HS-27A (cell line): Measurements from ENCODE around the gene ADAMTS19.
"Not testable (repeated sequence)": the region's sequence is repeated elsewhere in the genome, so short reads cannot be mapped to it uniquely, and the experiment has no call there.

Source experiments
- DNase-seq: peaks from one replicate; pipeline ENCODE4 v3.0.0-alpha.2; 2012; ENCODE audit warnings: low read depth, missing footprints

Gene ADAMTS19

GRCh38 chr5:129477532-129477931, 17.4 kb downstream of the ADAMTS19 start:
- no peak for DNase-seq

GRCh38 chr5:129481161-129481560, 21.1 kb downstream of the ADAMTS19 start:
- no peak for DNase-seq

GRCh38 chr5:129496421-129496820, 36.3 kb downstream of the ADAMTS19 start:
- no peak for DNase-seq

GRCh38 chr5:129496864-129497595, 36.9 kb downstream of the ADAMTS19 start:
- no peak for DNase-seq

- no peak for DNase-seq
Observed at GRCh38 chr5:129499208-129499852, 39.2 kb downstream of the ADAMTS19 start.

GRCh38 chr5:129500101-129500500, 40.0 kb downstream of the ADAMTS19 start:
- DNase-seq = no peak

- DNase-seq = no peak
Observed at GRCh38 chr5:129506086-129506485, 46.0 kb downstream of the ADAMTS19 start.

- no peak for DNase-seq
Observed at GRCh38 chr5:129506950-129507349, 46.9 kb downstream of the ADAMTS19 start.

- DNase-seq = no peak
Observed at GRCh38 chr5:129507527-129507926, 47.4 kb downstream of the ADAMTS19 start.

GRCh38 chr5:129508606-129509005, 48.5 kb downstream of the ADAMTS19 start:
- DNase-seq = no peak

- DNase-seq = no peak
Observed at GRCh38 chr5:129509363-129509975, 49.4 kb downstream of the ADAMTS19 start.

- DNase-seq = no peak
Observed at GRCh38 chr5:129511291-129511690, 51.2 kb downstream of the ADAMTS19 start.

- no peak for DNase-seq
Observed at GRCh38 chr5:129541051-129541450, 81.0 kb downstream of the ADAMTS19 start.

- no peak for DNase-seq
Observed at GRCh38 chr5:129541648-129542251, 81.7 kb downstream of the ADAMTS19 start.

- DNase-seq = no peak
Observed at GRCh38 chr5:129547137-129547536, 87.0 kb downstream of the ADAMTS19 start.

GRCh38 chr5:129554134-129554904, 94.2 kb downstream of the ADAMTS19 start:
- no peak for DNase-seq

- no peak for DNase-seq
Observed at GRCh38 chr5:129563585-129563984, 103.5 kb downstream of the ADAMTS19 start.

GRCh38 chr5:129569295-129569694, 109.2 kb downstream of the ADAMTS19 start:
- DNase-seq = no peak

GRCh38 chr5:129572060-129572459, 112.0 kb downstream of the ADAMTS19 start:
- no peak for DNase-seq

GRCh38 chr5:129584496-129584895, 124.4 kb downstream of the ADAMTS19 start:
- not testable (repeated sequence) for DNase-seq

GRCh38 chr5:129591508-129592160, 131.5 kb downstream of the ADAMTS19 start:
- DNase-seq = no peak

- DNase-seq = no peak
Observed at GRCh38 chr5:129593525-129593924, 133.4 kb downstream of the ADAMTS19 start.
